NCI-H187 (cell line): ENCODE measurements around the gene LRRC71.
A peak's percentile ranks its signal among the peaks of the same experiment; 100 is the strongest.
"Not testable (repeated sequence)": the region's sequence is repeated elsewhere in the genome, so short reads cannot be mapped to it uniquely, and the experiment has no call there.

Experiments
- DNase-seq, 2 experiments: peaks; one replicate each; lab custom pipeline; 2025; lab: John Stamatoyannopoulos, UW

Gene LRRC71

GRCh38 chr1:156905651-156906050, 14.8 kb upstream of the LRRC71 start:
- no peak for DNase-seq

GRCh38 chr1:156906206-156906906, 14.1 kb upstream of the LRRC71 start:
- DNase-seq: no peak

- DNase-seq: no peak
Measured at GRCh38 chr1:156908541-156908940, 11.9 kb upstream of the LRRC71 start.

GRCh38 chr1:156908955-156909354, 11.5 kb upstream of the LRRC71 start:
- DNase-seq: no peak

GRCh38 chr1:156909671-156910070, 10.8 kb upstream of the LRRC71 start:
- DNase-seq: no peak

- peak; percentile 39 to 55 for DNase-seq
Measured at GRCh38 chr1:156910309-156910782, 10.1 kb upstream of the LRRC71 start.

GRCh38 chr1:156911577-156912298, 8.7 kb upstream of the LRRC71 start:
- DNase-seq: peak in 1 of 2 experiments; percentile 24

- no peak for DNase-seq
Measured at GRCh38 chr1:156912310-156912709, 8.1 kb upstream of the LRRC71 start.

- DNase-seq: no peak
Measured at GRCh38 chr1:156912861-156913808, 7.3 kb upstream of the LRRC71 start.

- DNase-seq: no peak
Measured at GRCh38 chr1:156913809-156914387, 6.5 kb upstream of the LRRC71 start.

- peak in 1 of 2 experiments; percentile 61 for DNase-seq
Measured at GRCh38 chr1:156914440-156914856, 6.0 kb upstream of the LRRC71 start.

- no peak for DNase-seq
Measured at GRCh38 chr1:156921053-156921529, 659 bp downstream of the LRRC71 start.

- DNase-seq: peak in 1 of 2 experiments; percentile 33
Measured at GRCh38 chr1:156922986-156923669, 2.7 kb downstream of the LRRC71 start.

GRCh38 chr1:156923670-156924477, 3.4 kb downstream of the LRRC71 start:
- DNase-seq: no peak

GRCh38 chr1:156924478-156925153, 4.2 kb downstream of the LRRC71 start:
- DNase-seq: no peak

GRCh38 chr1:156925154-156926010, 5.0 kb downstream of the LRRC71 start:
- no peak for DNase-seq

- peak; percentile 98 to 99 for DNase-seq
Measured at GRCh38 chr1:156926175-156926574, 5.7 kb downstream of the LRRC71 start.

GRCh38 chr1:156926695-156927094, 6.3 kb downstream of the LRRC71 start:
- DNase-seq: not testable (repeated sequence)
